ENCODE measurements around the gene ZBTB16.

Gene ZBTB16

GRCh38 chr11:114088836-114089235 lies 29.3 kb downstream of the ZBTB16 start:
- TF ChIP-seq, protein P1, sequence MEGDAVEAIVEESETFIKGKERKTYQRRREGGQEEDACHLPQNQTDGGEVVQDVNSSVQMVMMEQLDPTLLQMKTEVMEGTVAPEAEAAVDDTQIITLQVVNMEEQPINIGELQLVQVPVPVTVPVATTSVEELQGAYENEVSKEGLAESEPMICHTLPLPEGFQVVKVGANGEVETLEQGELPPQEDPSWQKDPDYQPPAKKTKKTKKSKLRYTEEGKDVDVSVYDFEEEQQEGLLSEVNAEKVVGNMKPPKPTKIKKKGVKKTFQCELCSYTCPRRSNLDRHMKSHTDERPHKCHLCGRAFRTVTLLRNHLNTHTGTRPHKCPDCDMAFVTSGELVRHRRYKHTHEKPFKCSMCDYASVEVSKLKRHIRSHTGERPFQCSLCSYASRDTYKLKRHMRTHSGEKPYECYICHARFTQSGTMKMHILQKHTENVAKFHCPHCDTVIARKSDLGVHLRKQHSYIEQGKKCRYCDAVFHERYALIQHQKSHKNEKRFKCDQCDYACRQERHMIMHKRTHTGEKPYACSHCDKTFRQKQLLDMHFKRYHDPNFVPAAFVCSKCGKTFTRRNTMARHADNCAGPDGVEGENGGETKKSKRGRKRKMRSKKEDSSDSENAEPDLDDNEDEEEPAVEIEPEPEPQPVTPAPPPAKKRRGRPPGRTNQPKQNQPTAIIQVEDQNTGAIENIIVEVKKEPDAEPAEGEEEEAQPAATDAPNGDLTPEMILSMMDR (IDR thresholded peaks at IDR 0.05; ENCODE audit: borderline replicate concordance, extremely low read depth, low read length, poor library complexity, severe bottlenecking) = no peak
- no peak for TF ChIP-seq EZH2 (IDR thresholded peaks at IDR 0.05; ENCODE audit: borderline replicate concordance, low read depth, low read length, severe bottlenecking)
- H3K27me3 ChIP-seq (ENCODE audit: insufficient read depth, low read length, poor library complexity) = no peaks in the 10 kb centered on the region

DNA sequence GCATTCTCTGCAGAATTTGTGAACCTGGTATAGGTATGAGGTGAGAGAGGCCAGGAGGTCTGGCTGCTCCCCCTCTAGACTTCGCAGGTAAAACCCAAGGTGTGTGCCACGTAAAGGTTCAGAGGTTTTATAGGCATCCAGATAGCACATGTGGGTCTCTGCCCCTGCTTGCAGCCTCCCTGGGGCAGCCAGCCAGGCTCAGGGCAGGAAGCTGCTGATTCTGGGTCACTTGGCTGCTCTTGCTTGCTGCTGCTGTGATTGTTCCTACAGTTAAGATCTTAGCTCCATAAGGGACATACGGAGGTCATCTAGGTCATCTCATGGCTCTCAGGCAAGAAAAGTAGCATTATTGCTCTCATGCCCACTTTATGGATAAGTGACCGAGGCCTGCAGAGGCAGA lies 30.2 kb downstream of the ZBTB16 start:
- Histone ChIP-seq H3K79me2 (ENCODE audit: insufficient read depth, low read length) (no peaks in the 10 kb centered on the region), H3K9me3 (ENCODE audit: insufficient read depth, low read length, severe bottlenecking) (no peaks in the 10 kb centered on the region), H4K20me1 (ENCODE audit: insufficient read depth, low read length) (peaks cover 11% of the 10 kb centered on the region; the same call in 1 of the 2 replicates), H2AFZ (ENCODE audit: low read depth, low read length) (no peak overlapping the region), H3K4me3 (ENCODE audit: low read depth in 1 of 2, low read length in 2 of 2) (no peak overlapping the region), H3K4me1 (ENCODE audit: insufficient read depth, low read length) (no peaks in the 10 kb centered on the region), H3K27me3 (ENCODE audit: insufficient read depth, low read length, poor library complexity) (no peaks in the 10 kb centered on the region), H3K27ac (ENCODE audit: low read length) (no peak overlapping the region), H3K9ac (ENCODE audit: low read depth, low read length) (no peak overlapping the region), H3K4me2 (ENCODE audit: insufficient read depth, low read length) (no peak overlapping the region), H3K36me3 (ENCODE audit: insufficient read depth, low read length) (no peaks in the 10 kb centered on the region)
- DNase-seq = no peak
- TF ChIP-seq, protein P1 (IDR thresholded peaks at IDR 0.05; ENCODE audit: borderline replicate concordance, extremely low read depth, low read length, poor library complexity, severe bottlenecking) = no peak
- no peak for TF ChIP-seq EZH2 (IDR thresholded peaks at IDR 0.05; ENCODE audit: borderline replicate concordance, low read depth, low read length, severe bottlenecking)
- no peak for ATAC-seq (ENCODE audit: insufficient read depth, low read depth)

More at GRCh38 chr11:114088836-114089235, 29.3 kb downstream of the ZBTB16 start:
- Histone ChIP-seq H3K27ac (ENCODE audit: low read length) (no peak overlapping the region), H3K9ac (ENCODE audit: low read depth, low read length) (no peak overlapping the region), H3K4me3 (ENCODE audit: low read depth in 1 of 2, low read length in 2 of 2) (no peak overlapping the region), H3K36me3 (ENCODE audit: insufficient read depth, low read length) (no peaks in the 10 kb centered on the region), H3K79me2 (ENCODE audit: insufficient read depth, low read length) (no peaks in the 10 kb centered on the region), H3K4me1 (ENCODE audit: insufficient read depth, low read length) (no peaks in the 10 kb centered on the region), H3K4me2 (ENCODE audit: insufficient read depth, low read length) (no peak overlapping the region), H3K9me3 (ENCODE audit: insufficient read depth, low read length, severe bottlenecking) (no peaks in the 10 kb centered on the region), H2AFZ (ENCODE audit: low read depth, low read length) (no peak overlapping the region), H4K20me1 (ENCODE audit: insufficient read depth, low read length) (peaks cover 14% of the 10 kb centered on the region; the same call in 1 of the 2 replicates)
- no peak for ATAC-seq (ENCODE audit: insufficient read depth, low read depth)
- no peak for DNase-seq

DNA sequence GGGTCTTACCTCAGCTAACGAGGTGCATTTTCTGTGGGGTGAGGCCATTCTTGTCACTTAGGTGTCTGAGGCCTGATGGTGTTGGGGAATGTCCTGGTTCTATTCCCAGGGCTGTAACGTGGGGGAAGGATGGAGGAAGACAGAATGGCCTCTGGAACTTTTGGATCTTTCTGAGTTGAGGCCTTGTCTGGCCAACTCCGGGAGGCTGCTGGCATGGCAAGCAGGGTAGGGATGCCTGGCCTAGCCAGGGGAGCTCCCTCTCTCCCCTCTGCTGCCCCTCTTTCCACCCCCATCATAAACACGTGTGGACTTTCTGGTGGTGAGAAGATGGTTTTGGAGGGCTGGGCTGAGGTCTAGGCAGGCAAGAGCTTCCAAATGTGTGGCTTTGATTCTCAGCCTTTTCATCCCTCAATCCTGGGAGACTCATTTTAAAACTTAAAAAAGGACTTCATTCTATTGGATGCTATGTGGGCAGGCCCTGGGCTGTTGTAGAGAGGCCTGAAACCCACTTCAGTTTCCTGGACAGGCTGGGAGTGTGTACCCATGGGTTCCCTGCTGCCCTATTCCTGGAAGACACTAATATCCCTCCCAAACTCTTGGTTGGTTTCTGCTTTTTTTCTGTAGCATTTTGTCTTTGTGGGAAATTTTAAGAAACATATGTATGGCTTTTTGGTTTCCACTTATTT lies 30.9 kb downstream of the ZBTB16 start:
- Histone ChIP-seq H2AFZ (ENCODE audit: low read depth, low read length) (no peak overlapping the region), H3K4me3 (ENCODE audit: low read depth in 1 of 2, low read length in 2 of 2) (no peak overlapping the region), H4K20me1 (ENCODE audit: insufficient read depth, low read length) (peaks cover 10% of the 10 kb centered on the region; the same call in 1 of the 2 replicates), H3K27ac (ENCODE audit: low read length) (no peak overlapping the region), H3K36me3 (ENCODE audit: insufficient read depth, low read length) (no peaks in the 10 kb centered on the region), H3K79me2 (ENCODE audit: insufficient read depth, low read length) (no peaks in the 10 kb centered on the region), H3K4me2 (ENCODE audit: insufficient read depth, low read length) (no peak overlapping the region), H3K4me1 (ENCODE audit: insufficient read depth, low read length) (no peaks in the 10 kb centered on the region), H3K9ac (ENCODE audit: low read depth, low read length) (no peak overlapping the region), H3K27me3 (ENCODE audit: insufficient read depth, low read length, poor library complexity) (no peaks in the 10 kb centered on the region), H3K9me3 (ENCODE audit: insufficient read depth, low read length, severe bottlenecking) (no peaks in the 10 kb centered on the region)
- TF ChIP-seq, protein P1 (IDR thresholded peaks at IDR 0.05; ENCODE audit: borderline replicate concordance, extremely low read depth, low read length, poor library complexity, severe bottlenecking) = no peak
- no peak for TF ChIP-seq EZH2 (IDR thresholded peaks at IDR 0.05; ENCODE audit: borderline replicate concordance, low read depth, low read length, severe bottlenecking)
- DNase-seq (no peak), ATAC-seq (ENCODE audit: insufficient read depth, low read depth) (no peak)

Measured in DND-41 (cell line).